Calu3 (cell line): ENCODE results near the gene NDUFS4. TPM values are rescaled to one million over a fixed set of nuclear protein-coding genes. Genes with fewer than 3 reads are reported as not detected.
"Not testable (repeated sequence)": the region's sequence is repeated elsewhere in the genome, so short reads cannot be mapped to it uniquely, and the experiment has no call there.

Experiments
- BruUV-seq: library from RNA; stranded (reverse); fragments of 400-500 nt; replicated peaks from 2 replicates; lab custom pipeline; 2021; lab: Mats Ljungman, UMichigan
- CTCF ChIA-PET: fragments of 300-600 bp; sonication (Branson Sonifier 250); formaldehyde crosslinking; loops from one replicate; lab custom pipeline; 2022; ENCODE audit warnings: antibody characterized with exemption; lab: Charles Lee
- DNase-seq: peaks from one replicate; pipeline ENCODE4 v3.0.0; 2022
- H3K27ac Mint-ChIP-seq: one replicate; pipeline ENCODE4 v1.8.0; 2022; ENCODE audit warnings: mixed read lengths; ENCODE audit not compliant: unreplicated experiment
- H3K27me3 Mint-ChIP-seq: one replicate; pipeline ENCODE4 v1.8.0; 2022; ENCODE audit warnings: mixed read lengths; ENCODE audit not compliant: unreplicated experiment
- H3K36me3 Mint-ChIP-seq: one replicate; pipeline ENCODE4 v1.8.0; 2022; ENCODE audit warnings: mild to moderate bottlenecking, moderate library complexity, mixed read lengths; ENCODE audit not compliant: insufficient read depth, unreplicated experiment
- H3K4me1 Mint-ChIP-seq: one replicate; pipeline ENCODE4 v1.8.0; 2022; ENCODE audit warnings: mild to moderate bottlenecking, low read depth, mixed read lengths; ENCODE audit not compliant: unreplicated experiment
- H3K4me3 Mint-ChIP-seq: one replicate; pipeline ENCODE4 v1.8.0; 2022; ENCODE audit warnings: mild to moderate bottlenecking, low read depth, moderate library complexity, mixed read lengths; ENCODE audit not compliant: unreplicated experiment
- H3K9me3 Mint-ChIP-seq: one replicate; pipeline ENCODE4 v1.8.0; 2022; ENCODE audit warnings: low read depth, mixed read lengths; ENCODE audit not compliant: unreplicated experiment
- CTCF ChIP-seq: fragments of 200-600 bp; IDR thresholded peaks from one replicate; pipeline ENCODE4 v1.8.0; 2022; ENCODE audit warnings: antibody characterized with exemption; ENCODE audit not compliant: unreplicated experiment
- intact Hi-C: fragments of 100-400 bp; cut with micrococcal nuclease; formaldehyde crosslinking; loops from one replicate; pipeline ENCODE4 v1.10.0; 2022; ENCODE audit not compliant: unreplicated experiment
- total RNA-seq: library from RNA; stranded (reverse); gene quantifications from 2 replicates; pipeline ENCODE4 v1.2.3, GENCODE V29; 2022

The NDUFS4 gene
- total RNA-seq, 1 experiment from 2014 or later, result 71.0 TPM

- no peak overlapping the region for H3K4me3 Mint-ChIP-seq
- intact Hi-C loops, result no loop called here
- H3K4me1 Mint-ChIP-seq, result peaks cover 24% of the 10 kb centered on the region
- no peaks in the 10 kb centered on the region for H3K9me3 Mint-ChIP-seq
- CTCF ChIA-PET, result no interaction called here
- H3K36me3 Mint-ChIP-seq, result no peaks in the 10 kb centered on the region
- no peak overlapping the region for H3K27ac Mint-ChIP-seq
- no peak for TF ChIP-seq CTCF
- no peaks in the 10 kb centered on the region for H3K27me3 Mint-ChIP-seq
- DNase-seq, result no peak
- BruUV-seq, result no TSS peak
Observed at GRCh38 chr5:53545744-53546143, 14.7 kb upstream of the NDUFS4 start.

GRCh38 chr5:53547226-53547625, 13.2 kb upstream of the NDUFS4 start:
- Mint-ChIP-seq H3K27ac (no peak overlapping the region), H3K4me3 (no peak overlapping the region), H3K36me3 (no peaks in the 10 kb centered on the region), H3K27me3 (no peaks in the 10 kb centered on the region), H3K9me3 (no peaks in the 10 kb centered on the region), H3K4me1 (peaks cover 24% of the 10 kb centered on the region)
- CTCF ChIA-PET, result interaction anchor here (1.5 kb wide), 1 partner anchor 10 kb away, joined by 5 read pairs; no protein-coding TSS in a partner anchor
- no TSS peak for BruUV-seq
- no peak for DNase-seq
- intact Hi-C loops, result no loop called here
- TF ChIP-seq CTCF, result no peak

GRCh38 chr5:53548501-53548900, 11.9 kb upstream of the NDUFS4 start:
- intact Hi-C loops, H3K27me3 Mint-ChIP-seq, H3K9me3 Mint-ChIP-seq, BruUV-seq, H3K27ac Mint-ChIP-seq, H3K36me3 Mint-ChIP-seq: not testable (repeated sequence)
- Mint-ChIP-seq H3K4me1 (peaks cover 34% of the 10 kb centered on the region), H3K4me3 (peak overlapping the region; percentile 32)
- CTCF ChIA-PET, result interaction anchor here (0.6 to 1.5 kb wide), 2 partner anchors 11 to 149 kb away, joined by 5 read pairs; no protein-coding TSS in a partner anchor
- DNase-seq, result peak; percentile 21

GRCh38 chr5:53549792-53550191, 10.6 kb upstream of the NDUFS4 start:
- intact Hi-C loops, result no loop called here
- H3K27ac Mint-ChIP-seq, result no peak overlapping the region
- H3K4me1 Mint-ChIP-seq, result peaks cover 34% of the 10 kb centered on the region
- no peaks in the 10 kb centered on the region for H3K27me3 Mint-ChIP-seq
- no peaks in the 10 kb centered on the region for H3K36me3 Mint-ChIP-seq
- DNase-seq, result no peak
- CTCF ChIA-PET, result no interaction called here
- BruUV-seq, result no TSS peak
- no peak for TF ChIP-seq CTCF
- no peak overlapping the region for H3K4me3 Mint-ChIP-seq
- H3K9me3 Mint-ChIP-seq, result no peaks in the 10 kb centered on the region

GRCh38 chr5:53552561-53552960, 7.9 kb upstream of the NDUFS4 start:
- no peak for DNase-seq
- no peak for TF ChIP-seq CTCF
- no peaks in the 10 kb centered on the region for H3K36me3 Mint-ChIP-seq
- peaks cover 23% of the 10 kb centered on the region for H3K4me1 Mint-ChIP-seq
- H3K27ac Mint-ChIP-seq, result no peak overlapping the region
- no peaks in the 10 kb centered on the region for H3K27me3 Mint-ChIP-seq
- BruUV-seq, result no TSS peak
- intact Hi-C loops, result no loop called here
- H3K4me3 Mint-ChIP-seq, result no peak overlapping the region
- CTCF ChIA-PET, result no interaction called here
- H3K9me3 Mint-ChIP-seq, result no peaks in the 10 kb centered on the region
